GM21381 (cell line): ENCODE results near the gene LGALS8.

Experiments
- ATAC-seq: cut with Tn5 transposase; IDR thresholded peaks from one replicate; pipeline ENCODE4 v1.9.1; 2021; ENCODE audit warnings: mild to moderate bottlenecking, moderate library complexity; ENCODE audit not compliant: unreplicated experiment

LGALS8 gene

GRCh38 chr1:236508593-236509027 lies 15.2 kb upstream of the LGALS8 start:
- ATAC-seq, result no peak

GRCh38 chr1:236509203-236509602 lies 14.6 kb upstream of the LGALS8 start:
- no peak for ATAC-seq

GRCh38 chr1:236509647-236510401 lies 14.0 kb upstream of the LGALS8 start:
- no peak for ATAC-seq

GRCh38 chr1:236511735-236512418 lies 11.9 kb upstream of the LGALS8 start:
- ATAC-seq, result no peak

- ATAC-seq, result no peak
These were observed 8.9 kb upstream of the LGALS8 start for GRCh38 chr1:236514703-236515442.

- ATAC-seq, result no peak
These were observed 8.3 kb upstream of the LGALS8 start for GRCh38 chr1:236515443-236515958.

GRCh38 chr1:236516929-236517704 lies 6.7 kb upstream of the LGALS8 start:
- no peak for ATAC-seq

- ATAC-seq, result no peak
These were observed 5.5 kb upstream of the LGALS8 start for GRCh38 chr1:236518322-236518721.

- no peak for ATAC-seq
These were observed 3.3 kb upstream of the LGALS8 start for GRCh38 chr1:236520445-236521005.

GRCh38 chr1:236522937-236523703 lies 662 bp upstream of the LGALS8 start:
- peak; percentile 8 for ATAC-seq

GRCh38 chr1:236524142-236524894 lies 536 bp downstream of the LGALS8 start:
- peak; percentile 91 for ATAC-seq

GRCh38 chr1:236524895-236525184 lies 1.1 kb downstream of the LGALS8 start:
- peak; percentile 2 for ATAC-seq

GRCh38 chr1:236526079-236526478 lies 2.3 kb downstream of the LGALS8 start:
- ATAC-seq, result no peak

- no peak for ATAC-seq
These were observed 6.5 kb downstream of the LGALS8 start for GRCh38 chr1:236530286-236530685.

- no peak for ATAC-seq
These were observed 7.2 kb downstream of the LGALS8 start for GRCh38 chr1:236530959-236531358.

- no peak for ATAC-seq
These were observed 9.1 kb downstream of the LGALS8 start for GRCh38 chr1:236532850-236533249.

- ATAC-seq, result no peak
These were observed 10.4 kb downstream of the LGALS8 start for GRCh38 chr1:236534151-236534651.

GRCh38 chr1:236535190-236535589 lies 11.4 kb downstream of the LGALS8 start:
- no peak for ATAC-seq

GRCh38 chr1:236535662-236536161 lies 11.9 kb downstream of the LGALS8 start:
- ATAC-seq, result no peak
